Stimulated activated CD4-positive, alpha-beta T cell treated with anti-CD3 and anti-CD28 coated beads, TNF-alpha, amount 100 ng/mL, for 24 hours (primary cell): ENCODE data around the gene PDXK.

Experiments used
- DNase-seq, 3 experiments: peaks; one replicate each; pipeline ENCODE4 v3.0.0-alpha.2; 2020; ENCODE audit warnings: low read depth in 3 of 3

PDXK gene

GRCh38 chr21:43782431-43783097 is 63.6 kb downstream of the PDXK start:
- no peak for DNase-seq

DNA sequence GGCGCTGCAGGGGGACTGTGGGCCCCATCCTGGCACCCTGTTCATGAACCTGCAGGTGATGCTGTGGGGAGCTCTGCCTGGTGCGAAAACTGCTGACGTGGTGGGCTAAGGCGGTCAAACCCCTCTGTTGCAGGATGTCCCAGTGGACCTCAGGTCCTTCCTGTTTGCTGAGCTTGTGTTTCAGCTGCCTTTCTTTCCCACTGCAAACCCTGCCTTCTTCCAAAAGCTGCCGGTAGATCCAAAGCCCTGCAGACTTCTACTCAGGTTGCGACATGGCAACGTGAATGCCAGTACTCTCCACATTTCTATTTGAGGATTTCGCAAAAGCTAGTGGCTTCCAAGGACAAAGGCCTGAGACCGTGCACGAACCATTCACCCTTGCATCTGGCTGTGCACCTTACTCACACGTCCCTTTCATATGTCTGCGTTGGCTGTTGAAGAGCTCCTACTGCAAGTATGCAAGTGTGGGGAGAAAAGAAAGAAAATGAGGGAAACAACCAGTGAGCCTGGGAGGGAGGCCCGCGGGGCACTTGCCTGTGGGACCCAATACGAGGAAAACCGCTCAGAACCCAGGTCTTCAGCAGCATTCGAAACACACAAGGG is 64.3 kb downstream of the PDXK start:
- DNase-seq, result no peak

- DNase-seq, result no peak
Measured at GRCh38 chr21:43785134-43785533, 66.2 kb downstream of the PDXK start.

DNA sequence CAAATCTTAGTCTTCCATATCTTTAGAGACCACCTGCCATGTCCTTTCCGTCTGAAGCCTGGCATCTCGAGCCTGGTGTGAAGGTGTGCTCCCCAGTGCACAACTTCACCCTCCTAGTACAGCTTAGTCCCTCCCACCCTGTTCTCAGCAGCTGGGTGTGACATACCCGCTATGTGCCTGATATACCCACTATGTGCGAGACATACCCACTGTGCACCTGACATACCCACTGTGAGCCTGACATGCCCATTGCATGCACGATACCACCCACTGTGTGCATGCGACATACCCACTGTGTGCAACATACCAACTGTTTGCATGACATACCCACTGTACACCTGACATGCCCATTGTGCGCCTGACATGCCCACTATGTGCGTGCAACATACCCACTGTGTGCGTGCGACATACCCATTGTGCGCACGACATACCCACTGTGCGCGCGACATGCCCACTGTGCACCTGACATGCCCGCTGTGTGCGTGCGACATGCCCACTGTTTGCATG is 67.4 kb downstream of the PDXK start:
- DNase-seq, result no peak

GRCh38 chr21:43786807-43787440 is 68.0 kb downstream of the PDXK start:
- DNase-seq, result no peak

DNA sequence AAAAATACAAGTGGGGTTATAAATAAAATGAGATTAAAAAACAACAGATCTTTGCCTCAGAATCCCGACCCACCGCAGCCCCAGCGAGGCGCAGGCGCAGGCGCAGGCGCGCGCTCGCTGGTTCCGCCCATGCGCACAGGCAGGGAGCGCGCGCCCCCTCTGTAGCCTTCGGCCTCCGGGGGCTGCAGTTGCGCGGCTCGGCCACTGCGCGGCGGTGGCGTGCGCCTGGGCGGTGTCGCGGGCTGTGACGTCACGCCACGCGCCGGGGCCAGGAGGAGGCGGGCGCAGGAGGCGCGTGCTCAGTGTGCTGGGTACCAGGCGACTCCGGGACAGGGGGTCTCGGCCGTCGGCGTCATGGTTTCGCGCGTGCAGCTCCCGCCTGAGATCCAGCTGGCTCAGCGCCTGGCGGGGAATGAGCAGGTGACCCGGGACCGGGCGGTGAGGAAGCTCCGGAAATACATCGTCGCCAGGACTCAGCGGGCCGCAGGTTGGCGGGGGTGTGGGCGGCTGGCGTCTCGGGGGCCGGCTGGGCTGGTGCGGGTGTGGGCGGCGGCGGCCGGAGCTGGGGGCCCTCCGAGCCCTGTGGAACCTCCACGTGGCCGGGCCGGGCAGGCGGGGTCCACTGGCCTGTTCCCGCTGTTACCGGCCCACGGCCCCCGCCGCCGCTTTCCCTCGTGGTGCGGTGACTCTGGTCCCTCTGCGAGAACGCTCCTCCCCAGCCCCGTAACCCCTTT is 70.5 kb downstream of the PDXK start, which contains the start of gene RRP1:
RRP1 (plus strand) TSS at position 302 of the 734 bp plus-strand sequence; CDS start at position 355, 53 bp downstream.
- DNase-seq, result peak; percentile 88 to 90 (median 89)

DNA sequence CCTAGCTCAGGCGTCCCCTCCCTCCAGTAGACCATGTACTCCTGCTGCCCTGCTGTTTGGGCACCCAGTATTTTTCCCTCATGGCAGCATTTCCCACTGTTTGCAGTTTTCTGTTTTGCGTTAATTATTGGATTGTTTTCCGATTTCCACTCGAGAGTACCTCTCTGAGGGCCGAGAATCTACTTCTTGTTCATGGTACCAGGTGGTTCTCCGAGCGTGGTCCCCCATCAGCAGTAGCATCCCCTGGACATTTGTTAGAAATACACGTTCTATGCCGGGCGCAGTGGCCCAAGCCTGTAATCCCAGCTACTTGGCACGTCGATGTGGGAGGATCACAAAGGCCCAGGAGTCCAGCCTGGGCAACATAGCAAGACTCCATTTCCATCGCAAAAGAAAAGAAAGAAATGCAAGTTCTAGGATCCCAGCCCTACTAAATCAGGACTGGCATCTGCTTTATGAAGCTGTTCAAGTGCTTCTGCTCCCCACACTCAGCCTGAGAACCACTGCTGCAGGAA is 71.1 kb downstream of the PDXK start:
- DNase-seq, result no peak

GRCh38 chr21:43792406-43792805 is 73.5 kb downstream of the PDXK start:
- DNase-seq, result no peak

GRCh38 chr21:43793243-43793642 is 74.3 kb downstream of the PDXK start:
- no peak for DNase-seq

- no peak for DNase-seq
Measured at GRCh38 chr21:43794311-43794710, 75.4 kb downstream of the PDXK start.

DNA sequence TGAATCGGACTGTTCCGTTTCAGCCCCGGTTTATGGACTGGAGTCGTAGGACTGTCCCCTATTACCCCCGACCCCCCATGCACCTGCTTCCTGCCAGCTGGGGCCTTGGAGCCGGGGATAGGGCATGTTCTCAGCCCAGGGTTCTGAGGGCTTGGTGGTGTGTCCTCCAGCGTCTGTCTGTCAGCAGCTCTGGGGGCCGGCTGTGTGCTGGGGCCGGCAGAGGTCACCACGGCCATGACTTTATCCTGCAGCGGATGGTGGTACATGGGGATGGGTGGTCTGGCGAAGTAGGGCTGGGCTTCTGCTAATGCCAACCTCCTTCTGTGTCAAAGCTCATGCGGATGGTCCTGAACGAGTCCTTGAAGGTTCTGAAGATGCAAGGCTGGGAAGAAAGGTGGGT is 75.9 kb downstream of the PDXK start:
- no peak for DNase-seq

DNA sequence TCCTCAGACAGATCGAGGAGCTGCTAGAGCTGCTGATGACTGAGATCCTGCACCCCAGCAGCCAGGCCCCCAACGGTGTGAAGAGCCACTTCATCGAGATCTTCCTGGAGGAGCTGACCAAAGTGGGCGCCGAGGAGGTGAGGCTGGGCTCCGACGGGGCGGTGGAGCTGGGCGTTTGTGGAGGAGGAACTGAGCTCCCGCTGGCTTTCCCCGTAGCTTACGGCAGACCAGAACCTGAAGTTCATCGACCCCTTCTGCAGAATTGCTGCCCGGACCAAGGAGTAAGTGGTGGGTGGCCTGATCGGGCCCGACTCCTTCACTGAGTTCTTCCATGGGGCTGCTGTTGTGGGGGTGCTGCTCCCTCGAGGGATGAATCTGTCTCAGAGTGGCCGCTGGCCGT is 78.5 kb downstream of the PDXK start:
- DNase-seq, result no peak

DNA sequence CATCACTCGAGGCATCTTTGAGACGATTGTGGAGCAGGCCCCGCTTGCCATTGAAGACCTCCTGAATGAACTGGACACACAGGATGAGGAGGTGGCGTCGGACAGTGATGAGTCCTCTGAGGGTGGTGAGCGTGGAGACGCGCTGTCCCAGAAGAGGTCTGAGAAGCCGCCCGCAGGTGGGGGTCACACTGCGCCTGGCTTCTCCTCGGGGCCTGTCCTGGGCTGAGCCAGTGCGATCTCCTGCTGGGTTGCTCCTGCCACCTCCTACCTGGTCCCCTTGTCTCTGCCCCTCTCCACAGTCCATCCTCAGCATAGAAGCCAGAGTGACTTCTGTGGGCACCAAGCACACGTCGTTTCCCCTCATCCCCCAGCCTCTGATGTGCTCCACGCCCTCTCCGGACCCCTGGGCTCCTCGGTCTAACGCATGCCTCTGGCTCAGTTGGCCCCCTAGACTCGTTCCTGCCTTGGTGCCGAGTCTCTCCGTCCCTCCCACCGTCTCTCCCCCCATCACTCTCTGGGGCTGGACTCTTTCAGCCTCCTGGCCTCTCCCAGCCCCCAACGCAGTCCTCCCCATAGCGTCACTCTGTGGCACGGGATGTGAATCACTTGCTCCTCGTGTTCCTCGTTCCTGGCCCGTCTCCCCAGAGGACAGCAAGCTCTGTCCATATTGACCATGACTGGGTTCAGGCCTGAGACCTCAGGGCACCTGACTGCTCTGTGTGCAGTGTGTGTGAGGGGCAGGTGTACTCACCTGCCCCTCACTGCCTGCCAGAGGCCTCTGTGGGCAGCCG is 79.2 kb downstream of the PDXK start:
- DNase-seq, result no peak

DNA sequence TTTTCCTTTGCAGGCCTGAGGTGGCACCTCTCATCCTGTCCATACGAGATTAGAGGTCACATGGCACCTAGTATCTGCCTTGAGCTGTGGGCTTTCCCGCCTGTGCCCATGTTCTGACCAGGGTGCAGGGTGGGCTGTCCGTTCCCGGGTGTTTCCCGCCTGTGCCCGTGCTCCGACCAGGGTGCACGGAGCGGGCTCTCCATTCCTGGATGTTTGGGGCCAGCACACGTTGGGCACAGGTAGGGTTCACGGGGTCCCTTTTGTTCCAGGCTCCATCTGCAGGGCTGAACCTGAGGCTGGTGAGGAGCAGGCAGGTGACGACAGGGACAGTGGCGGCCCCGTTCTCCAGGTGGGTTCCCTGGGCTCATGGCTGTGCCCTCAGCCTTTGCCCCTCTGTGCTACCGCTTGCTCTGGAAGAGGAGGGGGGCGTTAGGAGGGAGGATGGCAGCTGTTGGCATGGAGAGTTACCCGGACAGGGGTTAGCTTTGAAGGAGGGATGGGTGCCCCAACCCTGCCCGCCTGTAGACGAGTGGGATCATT is 80.4 kb downstream of the PDXK start:
- no peak for DNase-seq

GRCh38 chr21:43800124-43800523 is 81.2 kb downstream of the PDXK start:
- no peak for DNase-seq

GRCh38 chr21:43800566-43800965 is 81.6 kb downstream of the PDXK start:
- DNase-seq, result no peak

DNA sequence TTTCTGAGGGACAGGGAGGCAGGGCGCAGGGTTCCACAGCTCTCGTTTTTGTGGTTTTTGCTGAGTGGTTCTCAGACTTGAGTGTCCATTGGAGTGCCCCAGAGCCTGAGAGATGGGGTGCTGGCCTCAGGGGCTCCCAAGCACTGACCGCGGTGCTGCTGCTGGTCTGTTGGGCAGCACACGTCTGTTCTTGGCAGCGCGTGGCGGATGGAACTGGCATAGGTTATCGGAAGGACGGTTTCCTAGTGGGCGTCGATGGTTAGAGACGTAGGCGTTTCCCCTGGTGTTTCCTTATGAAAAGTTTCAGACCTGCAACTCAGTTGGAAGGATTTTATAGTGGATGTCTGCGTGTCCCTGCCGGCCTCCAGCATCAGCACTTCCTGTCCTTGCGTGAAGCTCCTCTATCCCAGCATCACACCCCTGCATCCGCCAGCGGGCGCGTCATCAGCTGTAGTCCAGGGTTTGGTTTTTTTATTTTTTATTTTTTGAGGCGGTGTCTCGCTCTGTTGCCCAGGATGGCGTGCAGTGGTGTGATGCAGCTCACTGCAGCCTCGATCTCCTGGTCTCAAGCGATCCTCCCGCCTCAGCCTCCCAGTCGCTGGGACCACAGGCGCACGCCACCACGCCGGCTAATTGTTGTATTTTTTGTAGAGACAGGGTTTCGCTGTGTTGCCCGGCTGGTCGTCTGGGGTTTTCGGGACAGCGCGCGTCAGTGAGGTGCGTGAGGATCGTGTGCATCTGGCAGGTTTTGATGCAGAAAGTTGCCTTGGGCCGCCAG is 82.3 kb downstream of the PDXK start:
- DNase-seq, result no peak

GRCh38 chr21:43802713-43803313 is 83.9 kb downstream of the PDXK start:
- no peak for DNase-seq

DNA sequence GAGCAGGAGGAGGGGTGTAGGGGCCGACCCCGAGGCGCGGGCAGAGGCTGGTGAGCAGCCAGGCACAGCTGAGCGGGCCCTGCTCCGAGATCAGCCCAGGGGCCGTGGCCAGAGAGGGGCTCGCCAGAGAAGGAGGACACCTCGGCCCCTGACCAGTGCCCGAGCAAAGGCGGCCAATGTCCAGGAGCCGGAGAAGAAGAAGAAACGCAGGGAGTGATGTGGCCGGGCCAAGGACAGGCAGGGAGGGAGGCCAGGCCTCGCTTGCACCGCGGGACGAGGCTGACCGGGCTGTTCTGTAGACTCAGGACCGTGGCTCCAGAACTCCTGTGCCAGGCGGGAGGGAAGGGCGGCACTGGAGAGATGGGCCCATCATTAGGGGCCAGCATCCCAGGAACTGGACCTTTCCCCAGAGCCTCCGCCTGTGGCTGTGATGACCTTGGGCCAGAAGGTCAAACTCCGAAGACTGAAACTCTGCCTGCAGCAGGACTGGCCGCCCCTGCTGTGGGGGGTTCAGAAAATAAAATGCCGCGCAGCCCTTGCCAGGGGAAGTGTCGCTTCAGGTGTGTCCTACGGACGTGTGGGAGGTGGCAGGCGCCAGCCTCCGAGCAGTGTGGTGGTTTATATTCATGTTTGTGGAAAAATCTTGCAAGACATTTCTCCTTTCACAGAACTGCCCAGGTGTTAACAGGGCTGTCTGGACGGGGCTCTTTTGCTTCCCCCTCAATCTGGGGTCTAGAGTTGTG is 84.8 kb downstream of the PDXK start:
- DNase-seq, result no peak
